ENCODE results near the gene SND1.

Gene SND1

GRCh38 chr7:127799535-127800305 is 147.7 kb downstream of the SND1 start:
- DNase-seq (ENCODE audit: low spot score in 2 of 2) = no peak
- peaks cover 16% of the 10 kb centered on the region for H3K36me3 Mint-ChIP-seq
- no peak overlapping the region for H3K4me3 Mint-ChIP-seq
- H3K4me1 Mint-ChIP-seq = peaks cover 32% of the 10 kb centered on the region
- H3K9me3 Mint-ChIP-seq = no peaks in the 10 kb centered on the region
- ATAC-seq = no peak
- H3K27ac Mint-ChIP-seq = no peak overlapping the region

- Mint-ChIP-seq H3K4me1 (peaks cover 37% of the 10 kb centered on the region), H3K9me3 (no peaks in the 10 kb centered on the region), H3K36me3 (peaks cover 22% of the 10 kb centered on the region), H3K4me3 (no peak overlapping the region), H3K27ac (no peak overlapping the region)
- no peak for ATAC-seq
- DNase-seq (ENCODE audit: low spot score in 2 of 2) = no peak
Measured at GRCh38 chr7:127802845-127803244, 150.9 kb downstream of the SND1 start.

GRCh38 chr7:127803626-127804025 is 151.6 kb downstream of the SND1 start:
- Mint-ChIP-seq H3K27ac (no peak overlapping the region), H3K36me3 (peaks cover 30% of the 10 kb centered on the region), H3K4me3 (no peak overlapping the region), H3K4me1 (peaks cover 30% of the 10 kb centered on the region), H3K9me3 (no peaks in the 10 kb centered on the region)
- ATAC-seq (peak; percentile 64), DNase-seq (ENCODE audit: low spot score in 2 of 2) (no peak)

GRCh38 chr7:127807340-127807739 is 155.3 kb downstream of the SND1 start:
- no peak overlapping the region for H3K27ac Mint-ChIP-seq
- peaks cover 51% of the 10 kb centered on the region for H3K36me3 Mint-ChIP-seq
- no peaks in the 10 kb centered on the region for H3K9me3 Mint-ChIP-seq
- ATAC-seq (no peak), DNase-seq (ENCODE audit: low spot score in 2 of 2) (no peak)
- peaks cover 33% of the 10 kb centered on the region for H3K4me1 Mint-ChIP-seq
- no peak overlapping the region for H3K4me3 Mint-ChIP-seq

- peaks cover 34% of the 10 kb centered on the region for H3K4me1 Mint-ChIP-seq
- H3K27ac Mint-ChIP-seq = no peak overlapping the region
- H3K4me3 Mint-ChIP-seq = no peak overlapping the region
- ATAC-seq (no peak), DNase-seq (ENCODE audit: low spot score in 2 of 2) (no peak)
- H3K9me3 Mint-ChIP-seq = no peaks in the 10 kb centered on the region
- H3K36me3 Mint-ChIP-seq = peaks cover 56% of the 10 kb centered on the region
Measured at GRCh38 chr7:127807829-127808228, 155.8 kb downstream of the SND1 start.

GRCh38 chr7:127809261-127809702 is 157.3 kb downstream of the SND1 start:
- H3K36me3 Mint-ChIP-seq = peaks cover 70% of the 10 kb centered on the region
- H3K27ac Mint-ChIP-seq = no peak overlapping the region
- no peak for DNase-seq (ENCODE audit: low spot score in 2 of 2)
- H3K4me3 Mint-ChIP-seq = no peak overlapping the region
- peak; percentile 48 for ATAC-seq
- no peaks in the 10 kb centered on the region for H3K9me3 Mint-ChIP-seq
- peaks cover 47% of the 10 kb centered on the region for H3K4me1 Mint-ChIP-seq

GRCh38 chr7:127810113-127810512 is 158.1 kb downstream of the SND1 start:
- Mint-ChIP-seq H3K27ac (no peak overlapping the region), H3K36me3 (peaks cover 71% of the 10 kb centered on the region), H3K4me1 (peaks cover 53% of the 10 kb centered on the region), H3K9me3 (no peaks in the 10 kb centered on the region), H3K4me3 (no peak overlapping the region)
- DNase-seq (ENCODE audit: low spot score in 2 of 2) = no peak
- no peak for ATAC-seq

GRCh38 chr7:127810696-127811660 is 159.0 kb downstream of the SND1 start:
- H3K4me1 Mint-ChIP-seq = peaks cover 54% of the 10 kb centered on the region
- ATAC-seq (no peak), DNase-seq (ENCODE audit: low spot score in 2 of 2) (no peak)
- no peak overlapping the region for H3K27ac Mint-ChIP-seq
- H3K4me3 Mint-ChIP-seq = no peak overlapping the region
- H3K36me3 Mint-ChIP-seq = peaks cover 77% of the 10 kb centered on the region
- no peaks in the 10 kb centered on the region for H3K9me3 Mint-ChIP-seq

- Mint-ChIP-seq H3K4me1 (peaks cover 57% of the 10 kb centered on the region), H3K4me3 (no peak overlapping the region), H3K36me3 (peaks cover 77% of the 10 kb centered on the region), H3K9me3 (no peaks in the 10 kb centered on the region), H3K27ac (no peak overlapping the region)
- no peak for ATAC-seq
- DNase-seq (ENCODE audit: low spot score in 2 of 2) = no peak
Measured at GRCh38 chr7:127812540-127812939, 160.5 kb downstream of the SND1 start.

GRCh38 chr7:127813991-127814541 is 162.1 kb downstream of the SND1 start:
- no peak for ATAC-seq
- H3K27ac Mint-ChIP-seq = no peak overlapping the region
- H3K4me3 Mint-ChIP-seq = no peak overlapping the region
- peaks cover 71% of the 10 kb centered on the region for H3K4me1 Mint-ChIP-seq
- no peaks in the 10 kb centered on the region for H3K9me3 Mint-ChIP-seq
- no peak for DNase-seq (ENCODE audit: low spot score in 2 of 2)
- H3K36me3 Mint-ChIP-seq = peaks cover 68% of the 10 kb centered on the region

GRCh38 chr7:127815631-127816145 is 163.7 kb downstream of the SND1 start:
- peaks cover 59% of the 10 kb centered on the region for H3K36me3 Mint-ChIP-seq
- peaks cover 73% of the 10 kb centered on the region for H3K4me1 Mint-ChIP-seq
- DNase-seq (ENCODE audit: low spot score in 2 of 2) = no peak
- no peak for ATAC-seq
- H3K4me3 Mint-ChIP-seq = no peak overlapping the region
- H3K9me3 Mint-ChIP-seq = no peaks in the 10 kb centered on the region
- H3K27ac Mint-ChIP-seq = no peak overlapping the region

- Mint-ChIP-seq H3K4me3 (no peak overlapping the region), H3K36me3 (peaks cover 57% of the 10 kb centered on the region), H3K9me3 (no peaks in the 10 kb centered on the region), H3K4me1 (peaks cover 71% of the 10 kb centered on the region), H3K27ac (no peak overlapping the region)
- no peak for DNase-seq (ENCODE audit: low spot score in 2 of 2)
- ATAC-seq = no peak
Measured at GRCh38 chr7:127816354-127817190, 164.6 kb downstream of the SND1 start.

- Mint-ChIP-seq H3K36me3 (peaks cover 55% of the 10 kb centered on the region), H3K9me3 (no peaks in the 10 kb centered on the region), H3K27ac (no peak overlapping the region), H3K4me1 (peaks cover 70% of the 10 kb centered on the region), H3K4me3 (no peak overlapping the region)
- DNase-seq (ENCODE audit: low spot score in 2 of 2) (no peak), ATAC-seq (no peak)
Measured at GRCh38 chr7:127817466-127817865, 165.5 kb downstream of the SND1 start.

GRCh38 chr7:127818306-127818705 is 166.3 kb downstream of the SND1 start:
- H3K27ac Mint-ChIP-seq = peak overlapping the region; percentile 55

More at GRCh38 chr7:127818306-127818705, 166.3 kb downstream of the SND1 start:
- DNase-seq (ENCODE audit: low spot score in 2 of 2) (no peak), ATAC-seq (no peak)
- H3K4me3 Mint-ChIP-seq = no peak overlapping the region
- peaks cover 46% of the 10 kb centered on the region for H3K36me3 Mint-ChIP-seq
- H3K4me1 Mint-ChIP-seq = peaks cover 72% of the 10 kb centered on the region
- no peaks in the 10 kb centered on the region for H3K9me3 Mint-ChIP-seq
